Fibroblast of skin of scalp (primary cell): ENCODE data around the gene PIWIL4.
"Not testable (repeated sequence)": the region's sequence is repeated elsewhere in the genome, so short reads cannot be mapped to it uniquely, and the experiment has no call there.

Experiments
- DNase-seq: peaks from one replicate; pipeline ENCODE4 v3.0.0-alpha.2; 2013

PIWIL4 gene

DNA sequence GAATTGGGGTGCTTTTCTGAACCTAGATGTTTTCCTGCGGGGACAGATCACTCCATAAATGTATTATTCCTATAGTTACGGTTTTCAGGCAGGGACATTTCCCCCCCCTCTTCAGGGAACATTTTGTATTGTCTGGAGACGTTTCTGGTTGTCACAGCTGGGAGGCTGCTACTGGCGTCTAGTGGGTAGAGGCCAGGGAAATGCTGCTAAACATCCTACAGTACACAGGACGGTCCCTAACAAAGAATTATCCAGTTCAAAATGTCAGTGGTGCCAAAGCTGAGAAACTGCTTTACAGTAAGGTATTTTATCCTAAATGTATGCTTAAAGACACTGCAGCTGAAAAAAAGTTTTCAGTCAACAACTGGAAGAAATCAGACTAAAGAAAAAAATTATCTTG lies 19.4 kb downstream of the PIWIL4 start:
- no peak for DNase-seq

DNA sequence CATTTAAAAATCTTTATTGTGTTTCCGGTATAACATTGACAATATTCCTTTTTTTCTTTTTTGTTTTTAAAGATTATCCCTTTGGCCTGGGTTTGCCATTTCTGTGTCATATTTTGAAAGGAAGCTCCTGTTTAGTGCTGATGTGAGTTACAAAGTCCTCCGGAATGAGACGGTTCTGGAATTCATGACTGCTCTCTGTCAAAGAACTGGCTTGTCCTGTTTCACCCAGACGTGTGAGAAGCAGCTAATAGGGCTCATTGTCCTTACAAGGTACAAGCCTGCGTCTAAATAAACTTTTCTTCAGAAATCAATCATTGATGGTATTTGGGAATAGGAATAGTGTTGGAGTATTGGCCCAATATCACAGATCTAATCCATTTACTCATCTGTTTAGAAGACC lies 19.8 kb downstream of the PIWIL4 start:
- DNase-seq = no peak

DNA sequence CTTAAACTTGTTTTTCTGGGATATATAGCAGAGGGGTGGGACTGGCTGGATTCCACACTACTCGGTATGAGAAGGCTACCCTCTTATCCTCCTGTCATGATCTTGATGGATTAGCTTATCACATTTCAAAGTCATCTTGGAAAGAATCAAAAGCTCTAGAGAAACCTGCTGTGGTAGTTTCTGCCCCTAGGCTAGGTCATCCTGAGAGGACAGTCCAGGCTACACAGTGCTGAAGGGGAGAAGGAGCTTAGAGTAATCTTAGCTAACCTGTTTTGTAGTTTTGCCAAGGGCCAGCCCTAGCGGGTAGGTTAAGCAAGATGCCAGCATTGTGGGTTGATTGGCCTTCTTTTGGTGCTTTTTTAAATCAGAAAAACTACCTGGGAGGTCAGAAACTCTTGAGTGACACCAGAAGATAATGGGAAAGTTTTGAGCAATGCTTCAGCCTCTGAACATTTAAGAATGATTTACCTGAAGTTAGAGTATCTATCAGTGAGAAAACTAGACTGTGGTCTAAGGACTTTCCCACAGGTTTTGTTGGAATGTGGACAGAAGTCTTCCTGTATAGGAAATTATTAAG lies 21.3 kb downstream of the PIWIL4 start:
- DNase-seq = no peak

DNA sequence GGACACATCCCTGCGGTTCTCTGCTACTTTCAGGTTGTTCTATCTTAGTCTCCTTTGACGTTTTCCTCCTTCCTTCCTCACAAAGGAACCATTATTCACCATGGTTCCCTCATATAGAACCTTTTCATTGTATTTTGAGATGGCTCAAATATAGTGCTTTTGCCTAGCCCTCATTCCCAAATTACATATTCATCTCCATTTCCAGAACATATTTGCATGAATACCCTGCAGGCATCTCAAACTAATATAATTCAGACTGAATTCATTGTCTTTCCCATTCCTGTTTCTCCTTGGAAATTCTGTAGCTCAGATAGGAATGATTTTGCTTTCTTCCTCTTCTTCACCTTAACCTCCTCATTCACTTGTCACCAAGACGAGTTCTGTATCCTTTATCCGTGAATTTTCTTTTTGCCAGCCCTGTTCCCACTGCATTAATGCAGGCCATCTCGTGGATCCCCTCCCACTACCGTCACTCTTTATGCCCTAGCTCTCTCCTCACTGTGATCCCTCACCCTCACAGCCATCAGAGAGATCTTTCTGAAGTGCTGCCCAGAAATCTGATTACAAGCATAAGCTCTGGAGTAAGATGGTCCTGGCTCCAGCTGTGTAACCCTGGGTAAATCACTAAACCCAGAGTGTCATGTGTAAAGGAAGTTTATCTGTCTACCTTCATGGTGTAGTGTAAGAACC lies 23.3 kb downstream of the PIWIL4 start:
- DNase-seq = no peak

DNA sequence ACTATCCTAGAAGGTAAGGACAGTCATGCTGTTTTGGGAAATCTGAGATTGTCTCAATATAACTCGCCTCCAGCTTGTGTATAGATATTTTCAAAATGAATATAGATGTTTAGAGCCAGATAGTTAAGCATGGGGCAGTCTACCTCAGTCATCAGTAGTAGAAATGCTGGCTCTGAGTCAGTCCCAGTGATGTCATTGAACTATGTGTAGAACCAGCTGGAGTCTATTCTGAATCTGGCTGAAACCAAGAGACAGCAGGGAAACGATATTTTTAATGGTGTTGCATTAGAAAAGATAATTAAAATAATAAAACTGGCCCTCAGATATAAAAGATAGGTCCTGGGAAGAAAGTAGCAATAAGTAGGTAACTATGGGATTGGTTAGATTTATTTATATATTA lies 25.9 kb downstream of the PIWIL4 start:
- DNase-seq = peak; percentile 21

DNA sequence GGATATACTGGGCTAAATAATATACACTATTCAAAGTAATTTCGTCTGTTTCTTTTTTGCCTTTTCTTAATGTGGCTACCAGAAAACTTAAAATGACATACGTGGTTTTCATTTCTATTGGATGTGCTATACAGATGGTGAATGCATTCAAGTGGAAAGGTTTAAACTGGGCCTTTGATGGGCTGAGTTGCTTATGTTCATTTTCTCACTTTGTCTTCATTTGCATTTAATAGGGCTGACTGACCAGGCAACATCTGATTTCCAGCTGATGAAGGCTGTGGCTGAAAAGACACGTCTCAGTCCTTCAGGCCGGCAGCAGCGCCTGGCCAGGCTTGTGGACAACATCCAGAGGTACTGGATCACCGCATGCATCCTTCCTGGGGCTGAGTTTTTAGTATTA lies 27.9 kb downstream of the PIWIL4 start:
- no peak for DNase-seq

DNA sequence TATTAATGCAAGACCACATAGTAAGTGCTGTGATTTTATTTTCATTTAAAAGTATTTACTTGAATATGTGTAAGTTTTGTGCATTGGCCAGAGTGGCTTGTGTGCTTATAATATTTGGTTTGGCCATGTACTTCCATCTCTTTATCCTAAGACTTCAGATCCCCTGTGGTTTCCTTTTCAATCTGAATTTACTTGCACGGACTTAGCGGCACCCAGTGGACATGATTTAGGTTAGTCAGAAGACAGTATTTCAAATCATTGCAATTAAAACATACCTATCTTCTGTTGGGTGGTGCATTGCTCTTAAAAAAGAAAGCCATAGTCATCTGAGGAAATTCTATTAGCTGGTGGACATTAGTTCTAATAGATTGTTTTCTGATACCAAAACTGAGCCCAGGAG lies 30.7 kb downstream of the PIWIL4 start:
- peak; percentile 19 for DNase-seq

DNA sequence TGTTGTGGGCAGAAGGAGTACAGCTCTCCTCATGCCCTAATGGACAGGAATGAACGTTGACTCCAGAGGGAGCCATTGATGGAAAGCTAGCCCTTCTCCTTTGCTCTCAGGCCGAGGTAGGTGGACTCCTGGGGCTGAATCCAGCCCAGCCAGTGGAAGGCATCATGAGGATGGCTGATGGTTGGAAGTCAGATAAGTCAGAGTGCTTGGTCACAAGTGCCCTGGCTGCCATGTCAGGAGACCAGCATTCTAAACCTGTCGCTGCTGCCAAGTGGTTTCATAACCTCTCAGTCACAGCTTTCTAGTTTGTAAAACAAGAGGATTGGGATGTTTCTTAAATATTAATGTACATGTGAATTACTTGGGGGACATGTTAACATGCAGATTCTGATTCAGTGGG lies 32.3 kb downstream of the PIWIL4 start:
- DNase-seq = no peak

DNA sequence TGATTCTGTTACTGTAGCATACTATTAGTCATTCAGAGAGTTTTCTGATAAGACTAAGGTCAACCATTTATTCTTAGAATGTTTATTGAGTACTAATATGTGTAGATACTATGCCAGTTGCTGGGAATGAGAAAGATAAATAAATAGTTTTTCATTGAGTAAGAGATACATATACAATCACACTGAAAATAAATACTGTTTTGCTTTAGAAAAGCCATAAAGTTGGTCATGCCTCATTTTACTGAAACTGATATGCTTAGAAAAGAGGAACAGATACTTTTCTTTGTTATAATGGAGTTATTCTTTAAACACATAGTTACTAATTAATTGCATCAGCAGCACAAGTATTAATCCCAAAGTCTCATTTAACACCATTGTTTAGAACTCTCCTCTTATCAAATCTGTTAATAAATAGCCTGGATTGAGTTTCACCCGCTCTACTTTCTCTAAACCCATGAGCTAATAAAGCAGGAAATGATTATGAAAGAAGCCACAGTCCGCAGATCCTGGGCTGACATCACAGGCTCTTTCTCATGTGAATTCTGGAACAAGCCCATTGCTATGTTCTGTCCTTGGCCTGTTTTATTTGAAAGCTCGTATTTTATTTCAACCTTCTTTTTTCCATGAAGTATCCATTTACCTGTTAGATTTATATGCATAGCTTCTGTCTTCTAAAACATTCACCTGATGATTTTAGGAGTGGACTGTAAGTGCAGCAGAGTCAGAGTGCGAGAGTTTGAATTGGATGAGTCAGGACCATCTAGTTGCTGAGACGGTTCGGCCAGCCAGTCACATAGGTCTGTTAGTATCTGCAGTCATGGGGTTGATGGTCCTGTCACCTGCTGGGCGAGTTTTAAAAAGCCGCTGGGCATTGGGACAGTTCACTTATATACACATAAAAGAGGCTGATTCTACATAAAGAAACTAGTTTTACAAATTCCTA lies 35.5 kb downstream of the PIWIL4 start:
- peak; percentile 67 for DNase-seq

DNA sequence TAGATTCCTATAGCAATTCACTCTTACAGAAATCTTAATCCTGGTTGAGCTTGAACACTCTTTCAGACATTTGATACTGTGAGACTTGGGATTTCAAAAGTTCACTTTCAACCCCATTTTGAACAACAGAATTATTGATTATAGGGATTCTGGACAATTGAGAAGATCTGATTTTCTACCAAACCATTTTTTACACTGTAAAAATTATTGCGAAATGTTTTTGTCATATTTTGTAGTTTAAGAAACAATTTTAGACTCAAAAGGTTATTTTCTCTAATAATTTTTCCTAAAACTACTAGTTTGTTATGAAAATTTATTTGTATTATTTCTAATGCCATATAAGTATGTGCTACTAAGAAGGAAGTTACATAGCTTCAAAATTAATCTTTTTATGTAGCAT lies 36.4 kb downstream of the PIWIL4 start:
- no peak for DNase-seq

DNA sequence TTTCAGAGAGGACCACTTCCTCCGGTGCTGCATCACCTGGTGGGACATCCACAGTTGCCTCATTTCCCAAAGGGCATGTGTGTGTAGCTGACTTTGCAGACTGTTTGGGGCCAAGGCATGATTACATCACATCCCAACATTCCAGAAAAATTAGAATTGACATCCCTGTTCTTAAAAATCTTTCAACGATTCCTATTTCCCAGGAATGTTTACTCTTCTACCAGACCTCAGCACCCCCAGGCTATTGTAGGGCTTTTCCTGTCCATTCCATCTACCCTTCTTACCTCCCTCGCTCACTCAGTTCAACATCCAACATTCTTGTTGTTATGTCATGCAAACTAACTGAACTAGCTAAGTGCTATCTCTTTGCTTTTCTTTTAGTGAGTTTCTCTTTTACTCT lies 37.3 kb downstream of the PIWIL4 start:
- peak; percentile 50 for DNase-seq

DNA sequence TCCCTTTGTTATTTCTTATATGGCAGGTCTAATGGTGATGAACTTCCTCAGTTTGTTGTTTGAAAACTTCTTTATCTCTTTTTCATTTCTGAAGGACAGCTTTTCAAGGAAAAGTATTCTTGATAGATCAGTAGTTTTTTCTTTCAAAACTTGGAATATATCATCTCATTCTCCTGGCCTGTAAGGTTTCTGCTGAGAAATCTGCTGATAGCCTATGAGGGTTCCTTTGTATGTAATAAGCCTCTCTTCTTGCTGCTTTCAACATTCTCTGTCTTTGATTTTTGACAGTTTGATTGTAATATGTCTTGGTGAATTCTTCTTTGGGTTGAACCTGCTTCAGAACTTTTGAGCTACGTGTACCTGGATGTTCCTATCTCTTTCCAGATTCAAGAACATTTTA lies 46.0 kb downstream of the PIWIL4 start:
- DNase-seq = no peak

DNA sequence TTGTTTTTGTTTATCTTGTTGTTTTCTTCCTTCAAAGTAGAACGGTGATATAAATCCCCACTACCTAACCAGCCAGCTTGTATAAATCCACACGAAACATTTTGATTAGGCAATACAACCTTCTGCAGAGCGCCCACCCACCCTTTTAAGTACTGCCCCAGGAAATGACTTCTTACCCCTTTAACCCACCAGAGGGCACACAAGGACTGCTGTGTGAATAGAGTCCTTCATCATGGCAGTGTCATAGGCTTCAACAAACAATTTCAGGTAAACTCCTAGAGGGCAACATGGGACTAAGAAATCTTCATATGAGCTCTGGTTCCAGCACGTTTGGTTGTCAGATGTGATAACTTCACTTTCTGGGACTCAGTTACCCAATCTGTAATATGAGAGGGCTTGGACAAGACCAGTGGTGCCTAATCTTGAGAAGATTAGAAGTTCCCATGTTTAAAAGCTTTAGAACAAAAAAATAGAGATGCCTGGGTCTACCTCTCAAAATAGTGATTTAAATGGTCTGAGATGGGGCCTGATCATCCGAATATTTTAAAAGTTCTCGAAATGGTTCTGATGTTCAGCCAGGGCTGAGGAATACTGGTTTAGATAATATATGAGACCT lies 56.1 kb downstream of the PIWIL4 start:
- peak; percentile 78 for DNase-seq

DNA sequence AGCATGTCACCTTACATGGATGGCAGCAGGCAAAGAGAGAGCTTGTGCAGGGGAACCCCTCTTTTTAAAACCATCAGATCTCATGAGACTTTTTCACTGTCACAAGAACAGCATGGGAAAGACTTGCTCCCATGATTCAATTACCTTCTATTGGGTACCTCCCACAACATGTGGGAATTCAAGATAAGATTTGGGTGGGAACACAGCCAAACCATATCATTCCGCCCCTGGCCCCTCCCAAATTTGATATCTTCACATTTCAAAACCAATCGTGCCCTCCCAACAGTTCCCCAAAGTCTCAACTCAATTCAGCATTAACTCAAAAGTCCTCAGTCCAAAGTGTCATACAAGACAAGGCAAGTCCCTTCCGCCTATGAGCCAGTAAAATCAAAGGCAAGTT lies 58.3 kb downstream of the PIWIL4 start:
- DNase-seq = not testable (repeated sequence)

DNA sequence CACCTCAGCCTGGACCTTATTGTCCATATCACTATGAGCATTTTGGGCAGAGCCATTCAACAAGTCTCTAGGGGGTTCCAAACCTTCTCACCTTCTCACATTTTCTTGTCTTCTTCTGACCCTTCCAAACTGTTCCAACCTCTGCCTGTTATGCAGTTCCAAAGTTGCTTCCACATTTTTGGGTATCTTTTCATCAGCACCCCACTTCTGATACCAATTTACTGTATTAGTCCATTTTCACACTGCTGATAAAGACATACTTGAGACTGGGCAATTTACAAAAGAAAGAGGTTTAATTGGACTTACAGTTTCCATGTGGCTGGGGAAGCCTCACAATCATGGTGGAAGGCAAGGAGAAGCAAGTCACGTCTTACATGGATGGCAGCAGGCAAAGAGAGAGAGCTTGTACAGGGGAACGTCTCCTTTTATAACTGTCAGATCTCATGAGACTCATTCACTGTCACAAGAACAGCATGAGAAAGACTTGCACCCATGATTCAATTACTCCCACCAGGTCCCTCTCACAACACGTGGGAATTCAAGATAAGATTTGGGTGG lies 59.9 kb downstream of the PIWIL4 start:
- DNase-seq = not testable (repeated sequence)

DNA sequence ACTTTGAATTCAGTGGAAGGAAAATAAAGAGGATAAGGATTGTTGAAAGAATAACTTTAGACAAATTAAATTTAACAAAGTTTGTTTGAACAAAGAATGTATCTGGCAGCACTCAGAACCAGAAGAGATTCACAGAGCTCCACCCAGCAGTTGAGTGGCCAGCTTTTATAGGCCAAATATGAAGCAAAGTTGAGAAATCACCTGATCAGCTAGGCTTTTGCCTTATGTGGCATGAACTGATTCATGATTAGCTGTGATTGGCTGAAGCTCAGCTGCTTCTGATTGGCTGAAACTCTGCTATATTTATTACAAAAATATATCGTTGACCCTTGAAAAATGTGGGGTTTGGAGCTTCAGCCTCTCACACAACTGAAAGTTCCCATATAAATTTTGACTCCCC lies 62.6 kb downstream of the PIWIL4 start:
- no peak for DNase-seq

DNA sequence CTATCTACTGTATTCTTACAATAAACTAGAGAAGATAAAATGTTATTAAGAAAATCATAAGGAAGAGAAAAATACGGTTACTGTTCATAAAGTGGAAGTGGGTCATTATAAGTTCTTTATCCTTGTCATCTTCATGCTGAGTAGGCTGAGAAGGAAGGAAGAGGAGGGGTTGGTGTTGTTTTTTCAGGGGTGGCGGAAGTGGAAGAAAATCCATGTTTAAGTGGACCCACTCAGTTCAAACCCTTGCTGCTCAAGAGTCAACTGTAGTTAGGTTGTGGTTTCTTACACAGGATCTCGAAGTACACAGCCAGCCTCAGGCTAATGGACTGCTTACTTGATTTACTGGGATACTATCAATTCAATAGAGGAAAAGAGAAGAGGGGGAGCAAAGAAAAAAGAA lies 63.1 kb downstream of the PIWIL4 start:
- DNase-seq = no peak

DNA sequence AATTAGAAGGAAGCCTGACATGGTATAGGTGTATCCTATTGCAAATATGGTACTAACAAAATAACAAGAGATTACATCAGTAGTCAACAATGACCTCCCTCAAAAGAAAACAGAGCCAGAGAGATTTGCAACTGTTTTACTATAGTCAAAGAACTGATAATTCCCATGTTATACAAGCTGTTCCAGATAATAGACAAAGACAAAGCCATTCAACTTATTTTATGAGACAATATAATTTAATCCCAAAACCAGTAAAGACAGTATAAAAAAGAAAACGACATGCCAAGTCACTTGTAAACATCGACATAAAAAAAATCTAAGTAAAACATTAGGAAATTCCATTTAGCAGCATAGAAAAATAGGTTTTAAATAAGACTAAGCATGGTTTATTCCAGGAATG lies 65.2 kb downstream of the PIWIL4 start:
- no peak for DNase-seq

DNA sequence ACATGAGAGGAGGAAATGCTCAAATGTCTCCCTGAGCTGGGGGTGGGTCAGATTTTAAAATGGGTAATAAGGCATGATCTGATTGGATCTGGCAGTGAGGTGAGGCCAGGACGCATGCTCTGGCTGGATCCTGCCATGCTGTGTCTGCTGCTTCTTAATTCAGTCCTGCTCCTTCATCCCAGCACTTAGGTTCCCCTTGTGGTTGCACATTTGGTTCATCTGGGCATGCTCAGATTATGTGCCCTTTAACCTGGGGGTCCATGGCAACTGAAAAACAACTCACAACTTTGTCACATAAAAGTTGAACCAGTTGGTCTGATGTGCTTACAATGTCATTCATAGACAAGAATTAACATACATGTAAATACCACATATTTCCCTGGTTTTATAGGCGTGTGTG lies 67.9 kb downstream of the PIWIL4 start:
- no peak for DNase-seq

DNA sequence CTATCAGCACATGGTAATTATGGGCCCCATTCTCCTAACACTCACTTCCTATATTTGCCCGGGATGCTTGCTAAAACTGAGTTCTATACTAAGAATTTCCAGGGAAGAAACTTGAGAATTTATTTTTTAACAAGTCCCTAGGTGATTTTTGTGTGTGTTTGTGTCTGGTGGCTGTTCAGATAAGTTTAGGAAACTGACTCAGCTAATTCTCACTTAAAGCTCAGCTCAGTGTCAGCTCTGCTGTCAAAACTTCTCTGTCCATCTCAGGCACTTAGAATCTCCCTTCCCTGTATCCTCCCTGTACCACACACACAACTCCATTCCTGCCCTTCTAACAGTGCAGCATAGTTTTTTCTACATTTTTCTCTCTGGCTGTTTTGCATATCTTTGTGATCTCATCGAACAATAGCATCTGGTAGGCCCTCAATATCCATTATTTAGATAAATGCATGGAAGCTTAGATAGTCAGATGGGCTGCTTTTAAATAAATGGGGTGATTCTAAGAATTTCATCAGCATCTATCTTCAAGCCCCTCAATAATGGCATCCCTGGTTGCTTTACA lies 69.3 kb downstream of the PIWIL4 start:
- no peak for DNase-seq

DNA sequence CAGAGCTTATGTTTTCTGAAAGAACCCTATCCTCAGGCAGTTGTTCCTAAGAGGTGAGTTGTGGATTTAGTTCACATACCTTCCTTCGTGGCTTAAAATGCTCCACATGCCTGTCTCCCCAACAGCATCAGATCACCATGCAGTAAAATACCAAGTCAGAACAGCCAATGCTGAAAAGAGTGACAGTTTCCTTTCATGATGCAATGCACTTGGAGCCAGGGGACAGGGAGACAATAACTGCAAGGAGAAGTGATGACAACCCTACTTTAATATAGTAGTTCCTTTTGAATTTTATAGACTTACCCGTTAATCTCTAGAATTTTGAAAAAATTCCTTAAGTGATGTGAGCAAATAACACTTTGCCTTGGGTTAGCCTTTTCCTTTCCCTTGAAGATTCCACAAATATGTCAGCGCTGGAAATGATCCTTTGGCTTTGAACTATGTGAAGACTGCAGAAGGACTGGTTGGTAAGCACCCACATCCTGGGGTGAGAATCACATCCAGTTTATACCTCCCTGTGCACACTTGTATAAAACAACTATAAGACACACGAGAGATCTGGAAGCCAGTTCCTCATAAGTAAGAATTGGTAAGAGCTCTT lies 71.2 kb downstream of the PIWIL4 start:
- DNase-seq = peak; percentile 48

DNA sequence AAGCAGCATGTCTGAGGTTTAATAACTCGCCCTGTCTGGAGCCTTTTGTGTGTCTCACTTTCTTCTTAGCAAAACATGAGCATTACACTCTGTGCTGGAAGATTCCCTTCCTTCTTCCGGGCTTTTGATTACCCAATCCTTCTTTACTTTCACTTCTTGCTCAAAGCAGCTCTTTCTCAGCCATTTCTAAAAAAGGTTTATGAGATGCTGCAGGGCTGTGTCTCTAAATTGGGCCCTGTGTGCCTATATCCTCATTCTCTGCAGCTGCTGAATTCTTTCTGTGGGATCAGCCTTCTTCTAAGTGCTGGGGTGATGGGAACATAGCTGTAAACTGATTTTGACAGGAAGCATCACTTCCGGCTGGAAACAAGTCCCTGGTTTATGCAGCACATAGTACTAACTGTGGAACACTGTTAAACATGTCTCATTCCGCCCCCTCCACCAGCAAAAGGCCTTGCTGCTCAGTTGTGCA lies 71.8 kb downstream of the PIWIL4 start:
- no peak for DNase-seq
